Left ventricle myocardium inferior (tissue), 1 donor: Measurements from ENCODE around the gene VWF. TPM values are rescaled to one million over a fixed set of nuclear protein-coding genes. Genes with fewer than 3 reads are reported as not detected.

ENCODE experiments used
- DNase-seq: peaks from one replicate; pipeline ENCODE4 v3.0.0-alpha.2; 2020
- H3K27ac ChIP-seq: fragments of 200-600 bp; replicated peaks from 2 replicates; pipeline ENCODE4 v1.8.0; 2021
- H3K27me3 ChIP-seq: fragments of 200-600 bp; 2 replicates; pipeline ENCODE4 v1.8.0; 2021; ENCODE audit warnings: low read depth
- H3K36me3 ChIP-seq: fragments of 200-600 bp; 2 replicates; pipeline ENCODE4 v1.8.0; 2021
- H3K4me1 ChIP-seq: fragments of 200-600 bp; 2 replicates; pipeline ENCODE4 v1.8.0; 2021
- H3K4me3 ChIP-seq: fragments of 200-600 bp; 2 replicates; pipeline ENCODE4 v1.8.0; 2021; ENCODE audit warnings: mild to moderate bottlenecking, moderate library complexity
- H3K9me3 ChIP-seq: fragments of 200-600 bp; replicated peaks from 2 replicates; pipeline ENCODE4 v1.8.0; 2021
- CTCF ChIP-seq: fragments of 200-600 bp; IDR thresholded peaks from 2 replicates; pipeline ENCODE4 v1.8.0; 2021; ENCODE audit warnings: antibody characterized with exemption, mild to moderate bottlenecking, borderline replicate concordance
- intact Hi-C: fragments of 100-400 bp; cut with micrococcal nuclease; formaldehyde crosslinking; loops from one replicate; pipeline ENCODE4 v1.11.0; 2022
- total RNA-seq: library from RNA; stranded (reverse); fragmentation: NEBNext Ultra II Directional; extraction: Animal tissue kit (Norgen Biotek cat#: 25700); gene quantifications from one replicate; pipeline ENCODE4 v1.2.1, GENCODE V29; 2021
- donor health status: DM: no; HTN: yes; CAD: no; lungs with severe emphysema.

The VWF gene
- total RNA-seq, 1 donor from 2014 or later = 250 TPM

GRCh38 chr12:6073426-6073825 lies 51.0 kb downstream of the VWF start:
- intact Hi-C loops = loop anchor here (10.0 kb wide), 1 partner anchor 111 kb away; no protein-coding TSS in a partner anchor
- Histone ChIP-seq H3K4me3 (no peak overlapping the region), H3K27ac (peak overlapping the region; percentile 89), H3K9me3 (no peaks in the 10 kb centered on the region), H3K27me3 (peaks cover 45% of the 10 kb centered on the region), H3K36me3 (peaks cover 22% of the 10 kb centered on the region), H3K4me1 (peaks cover 95% of the 10 kb centered on the region)
- no peak for DNase-seq
- TF ChIP-seq CTCF = no peak

- intact Hi-C loops = loop anchor here (10.0 kb wide), 1 partner anchor 112 kb away; no protein-coding TSS in a partner anchor
- no peaks in the 10 kb centered on the region for H3K9me3 ChIP-seq
- no peak for DNase-seq
- peaks cover 37% of the 10 kb centered on the region for H3K27me3 ChIP-seq
- H3K27ac ChIP-seq = peak overlapping the region; percentile 89
- TF ChIP-seq CTCF = peak; percentile 39
- peaks cover 87% of the 10 kb centered on the region for H3K4me1 ChIP-seq
- H3K36me3 ChIP-seq = peaks cover 18% of the 10 kb centered on the region
- no peak overlapping the region for H3K4me3 ChIP-seq
Observed at GRCh38 chr12:6072302-6072752, 52.1 kb downstream of the VWF start.

GRCh38 chr12:6071589-6071988 lies 52.9 kb downstream of the VWF start:
- peak overlapping the region; percentile 89 for H3K27ac ChIP-seq
- intact Hi-C loops = loop anchor here (10.0 kb wide), 1 partner anchor 113 kb away; no protein-coding TSS in a partner anchor

GRCh38 chr12:6070472-6071257 lies 53.8 kb downstream of the VWF start:
- TF ChIP-seq CTCF = no peak
- Histone ChIP-seq H3K27me3 (peaks cover 21% of the 10 kb centered on the region), H3K27ac (peak overlapping the region; percentile 89), H3K9me3 (no peaks in the 10 kb centered on the region), H3K36me3 (peaks cover 24% of the 10 kb centered on the region), H3K4me3 (no peak overlapping the region), H3K4me1 (peaks cover 84% of the 10 kb centered on the region)
- no peak for DNase-seq
- intact Hi-C loops = loop anchor here (10.0 kb wide), 1 partner anchor 114 kb away; no protein-coding TSS in a partner anchor

More at GRCh38 chr12:6071589-6071988, 52.9 kb downstream of the VWF start:
- no peak for DNase-seq
- peaks cover 29% of the 10 kb centered on the region for H3K27me3 ChIP-seq
- H3K36me3 ChIP-seq = peaks cover 22% of the 10 kb centered on the region
- no peak for TF ChIP-seq CTCF
- H3K9me3 ChIP-seq = no peaks in the 10 kb centered on the region
- no peak overlapping the region for H3K4me3 ChIP-seq
- peaks cover 85% of the 10 kb centered on the region for H3K4me1 ChIP-seq

GRCh38 chr12:6069437-6070093 lies 54.9 kb downstream of the VWF start:
- intact Hi-C loops = loop anchor here (5.0 to 10.0 kb wide), 2 partner anchors 115 to 208 kb away; no protein-coding TSS in a partner anchor
- H3K36me3 ChIP-seq = peaks cover 29% of the 10 kb centered on the region
- TF ChIP-seq CTCF = no peak
- no peak for DNase-seq
- H3K27me3 ChIP-seq = peaks cover 10% of the 10 kb centered on the region
- H3K27ac ChIP-seq = peak overlapping the region; percentile 89
- no peak overlapping the region for H3K4me3 ChIP-seq
- H3K9me3 ChIP-seq = no peaks in the 10 kb centered on the region
- peaks cover 81% of the 10 kb centered on the region for H3K4me1 ChIP-seq
